B cell (primary cell): Measurements from ENCODE around the gene PRICKLE3.

Experiments
- EZH2 ChIP-seq: IDR thresholded peaks from 2 replicates; pipeline ENCODE4 v1.6.1; 2012; ENCODE audit warnings: borderline replicate concordance, low read depth, mild to moderate bottlenecking, moderate library complexity, low read length; ENCODE audit not compliant: insufficient read depth, poor library complexity, severe bottlenecking
- TF ChIP-seq, protein P1 (sequence below): fragments of 200-600 bp; IDR thresholded peaks from one replicate; pipeline ENCODE4 v1.8.0; 2022; ENCODE audit warnings: antibody characterized with exemption, mild to moderate bottlenecking

DNA sequence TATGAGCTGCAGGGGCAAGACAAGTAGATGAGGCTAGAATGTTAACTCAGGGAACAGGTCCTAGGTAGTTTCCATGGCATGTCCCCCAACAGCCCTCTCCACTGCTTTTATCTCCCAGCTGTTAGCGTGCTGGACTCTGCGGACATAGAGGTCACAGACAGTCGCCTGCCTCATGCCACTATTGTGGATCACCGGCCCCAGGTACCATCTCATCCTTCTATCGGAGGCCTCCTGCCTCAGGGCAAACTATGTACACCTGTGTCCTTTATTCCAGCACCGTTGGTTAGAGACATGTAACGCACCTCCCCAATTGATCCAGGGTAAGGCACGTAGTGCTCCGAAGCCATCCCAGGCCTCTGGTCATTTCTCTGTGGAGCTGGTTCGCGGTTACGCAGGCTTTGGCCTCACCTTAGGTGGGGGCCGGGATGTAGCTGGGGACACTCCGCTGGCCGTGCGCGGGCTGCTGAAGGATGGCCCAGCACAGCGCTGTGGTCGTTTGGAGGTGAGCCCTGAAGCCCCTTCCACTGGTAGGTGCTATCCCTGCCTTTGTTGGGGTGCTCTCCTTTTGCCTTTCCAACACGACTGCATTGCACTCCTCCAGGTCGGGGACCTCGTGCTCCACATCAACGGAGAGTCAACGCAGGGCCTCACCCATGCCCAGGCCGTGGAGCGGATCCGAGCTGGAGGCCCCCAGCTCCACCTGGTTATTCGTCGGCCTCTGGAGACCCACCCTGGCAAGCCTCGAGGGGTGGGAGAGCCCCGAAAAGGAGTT, 21.4 kb downstream of the PRICKLE3 start:
- TF ChIP-seq, protein P1, sequence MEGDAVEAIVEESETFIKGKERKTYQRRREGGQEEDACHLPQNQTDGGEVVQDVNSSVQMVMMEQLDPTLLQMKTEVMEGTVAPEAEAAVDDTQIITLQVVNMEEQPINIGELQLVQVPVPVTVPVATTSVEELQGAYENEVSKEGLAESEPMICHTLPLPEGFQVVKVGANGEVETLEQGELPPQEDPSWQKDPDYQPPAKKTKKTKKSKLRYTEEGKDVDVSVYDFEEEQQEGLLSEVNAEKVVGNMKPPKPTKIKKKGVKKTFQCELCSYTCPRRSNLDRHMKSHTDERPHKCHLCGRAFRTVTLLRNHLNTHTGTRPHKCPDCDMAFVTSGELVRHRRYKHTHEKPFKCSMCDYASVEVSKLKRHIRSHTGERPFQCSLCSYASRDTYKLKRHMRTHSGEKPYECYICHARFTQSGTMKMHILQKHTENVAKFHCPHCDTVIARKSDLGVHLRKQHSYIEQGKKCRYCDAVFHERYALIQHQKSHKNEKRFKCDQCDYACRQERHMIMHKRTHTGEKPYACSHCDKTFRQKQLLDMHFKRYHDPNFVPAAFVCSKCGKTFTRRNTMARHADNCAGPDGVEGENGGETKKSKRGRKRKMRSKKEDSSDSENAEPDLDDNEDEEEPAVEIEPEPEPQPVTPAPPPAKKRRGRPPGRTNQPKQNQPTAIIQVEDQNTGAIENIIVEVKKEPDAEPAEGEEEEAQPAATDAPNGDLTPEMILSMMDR: no peak
- TF ChIP-seq EZH2: no peak
